RWPE1 (cell line): ENCODE data around the gene ACAP2.
A peak's percentile ranks its signal among the peaks of the same experiment; 100 is the strongest.

ENCODE experiments used
- CTCF ChIA-PET: fragments of 350-600 bp; sonication (Branson Sonifier 250); formaldehyde crosslinking; extraction: SDS; loops from one replicate; lab custom pipeline; 2021; lab: Yijun Ruan, JAX
- POLR2A ChIA-PET: fragments of 400-600 bp; formaldehyde crosslinking; extraction: SDS; loops from one replicate; lab custom pipeline; 2020; ENCODE audit warnings: antibody characterized with exemption; ENCODE audit not compliant: low non-redundant PET; lab: Yijun Ruan, JAX
- DNase-seq: peaks from one replicate; pipeline ENCODE4 v3.0.0; 2012; ENCODE audit warnings: low spot score
- H3K27ac ChIP-seq: fragments of 450-650 bp; 2 replicates; pipeline ENCODE4 v1.5.1; 2017
- TF ChIP-seq, protein P1 (sequence below): fragments of 450-650 bp; conservative IDR thresholded peaks from 2 replicates; pipeline ENCODE4 v1.5.1; 2017; ENCODE audit warnings: low read depth, mild to moderate bottlenecking

Gene ACAP2

GRCh38 chr3:195268576-195269309 lies 174.1 kb downstream of the ACAP2 start:
- TF ChIP-seq, protein P1, sequence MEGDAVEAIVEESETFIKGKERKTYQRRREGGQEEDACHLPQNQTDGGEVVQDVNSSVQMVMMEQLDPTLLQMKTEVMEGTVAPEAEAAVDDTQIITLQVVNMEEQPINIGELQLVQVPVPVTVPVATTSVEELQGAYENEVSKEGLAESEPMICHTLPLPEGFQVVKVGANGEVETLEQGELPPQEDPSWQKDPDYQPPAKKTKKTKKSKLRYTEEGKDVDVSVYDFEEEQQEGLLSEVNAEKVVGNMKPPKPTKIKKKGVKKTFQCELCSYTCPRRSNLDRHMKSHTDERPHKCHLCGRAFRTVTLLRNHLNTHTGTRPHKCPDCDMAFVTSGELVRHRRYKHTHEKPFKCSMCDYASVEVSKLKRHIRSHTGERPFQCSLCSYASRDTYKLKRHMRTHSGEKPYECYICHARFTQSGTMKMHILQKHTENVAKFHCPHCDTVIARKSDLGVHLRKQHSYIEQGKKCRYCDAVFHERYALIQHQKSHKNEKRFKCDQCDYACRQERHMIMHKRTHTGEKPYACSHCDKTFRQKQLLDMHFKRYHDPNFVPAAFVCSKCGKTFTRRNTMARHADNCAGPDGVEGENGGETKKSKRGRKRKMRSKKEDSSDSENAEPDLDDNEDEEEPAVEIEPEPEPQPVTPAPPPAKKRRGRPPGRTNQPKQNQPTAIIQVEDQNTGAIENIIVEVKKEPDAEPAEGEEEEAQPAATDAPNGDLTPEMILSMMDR, result no peak
- no peak overlapping the region for H3K27ac ChIP-seq
- POLR2A ChIA-PET, result no interaction called here
- no peak for DNase-seq
- CTCF ChIA-PET, result interaction anchor here (0.6 kb wide), 1 partner anchor 18 kb away, joined by 3 read pairs; no protein-coding TSS in a partner anchor

DNA sequence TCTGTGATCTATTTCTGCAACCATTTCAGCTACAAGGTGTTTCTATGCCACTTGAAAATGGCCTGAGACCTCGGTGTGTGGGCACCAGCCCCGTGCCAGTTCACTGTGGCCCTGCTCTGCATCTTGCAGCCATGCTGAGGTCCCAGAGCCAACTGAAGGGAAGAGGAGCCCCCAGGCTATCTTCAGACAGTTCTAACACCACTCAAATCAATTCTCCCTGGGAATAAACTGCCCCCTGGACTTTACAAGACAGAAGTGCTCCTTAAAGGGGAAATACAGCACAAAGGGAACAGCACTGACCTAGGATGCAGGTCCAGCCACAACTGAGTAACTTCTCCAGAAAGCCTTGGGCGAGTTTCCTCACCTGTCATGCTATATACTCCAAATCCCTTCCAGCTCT lies 175.7 kb downstream of the ACAP2 start:
- H3K27ac ChIP-seq, result no peak overlapping the region
- TF ChIP-seq, protein P1, result no peak
- DNase-seq, result no peak
- ChIA-PET POLR2A (no interaction called here), CTCF (interaction anchor here (0.7 to 1.7 kb wide), 2 partner anchors 579 to 595 kb away, joined by 3 read pairs; partner anchors contain the start of gene LSG1)

DNA sequence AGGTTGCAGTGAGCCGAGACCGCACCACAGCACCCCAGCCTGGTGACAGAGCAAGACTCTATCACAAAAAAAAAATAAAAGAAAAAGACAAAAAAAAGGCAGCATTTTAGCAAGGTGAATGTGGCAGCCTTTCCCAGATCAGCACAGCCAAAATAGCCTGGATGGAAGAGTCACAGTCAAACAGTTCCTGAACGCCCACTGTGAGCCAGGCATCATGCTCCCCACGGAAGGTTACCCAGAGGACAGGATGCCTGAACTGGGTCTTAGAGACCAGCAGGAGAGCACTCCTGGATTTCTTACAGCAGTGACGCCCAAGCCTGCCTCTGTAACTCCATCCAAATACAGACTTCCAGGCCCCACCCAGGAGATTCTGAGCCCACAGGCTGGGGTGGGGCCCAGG lies 176.4 kb downstream of the ACAP2 start:
- TF ChIP-seq, protein P1, result no peak
- ChIA-PET POLR2A (no interaction called here), CTCF (interaction anchor here (0.7 kb wide), 2 partner anchors 577 to 579 kb away, joined by 3 read pairs; no protein-coding TSS in a partner anchor)

DNA sequence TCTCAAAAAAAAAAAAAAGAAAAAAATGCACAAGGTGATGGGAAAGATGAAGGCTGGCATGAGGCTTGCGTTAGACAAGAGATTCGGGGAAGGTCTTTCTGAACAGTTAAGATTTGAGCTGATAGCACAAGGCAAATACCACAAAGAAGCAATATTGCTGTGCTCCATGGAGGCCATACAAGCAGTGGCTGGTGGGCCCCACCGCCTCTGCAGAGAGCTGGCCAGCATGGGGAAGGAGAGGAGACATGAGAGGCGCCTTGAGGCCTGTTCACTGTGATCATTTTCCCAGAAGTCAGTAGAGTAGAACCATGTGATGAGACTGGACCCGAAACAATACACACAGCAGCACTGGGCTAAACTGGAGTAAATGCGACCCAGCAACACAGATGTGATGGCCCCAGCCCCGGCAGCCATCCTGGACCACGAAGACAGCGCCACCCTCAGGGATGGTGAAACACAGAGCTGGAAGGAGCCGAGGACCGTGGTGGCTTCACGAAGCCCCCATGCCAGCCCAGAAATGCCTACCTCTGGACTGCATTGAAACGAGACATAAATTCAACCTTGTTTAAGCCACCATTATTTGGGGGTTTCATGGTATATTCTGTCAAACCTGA lies 177.3 kb downstream of the ACAP2 start:
- no peak for DNase-seq
- H3K27ac ChIP-seq, result no peak overlapping the region
- CTCF ChIA-PET, result interaction anchor here (0.6 to 0.7 kb wide), 2 partner anchors 15 to 576 kb away, joined by 3 to 5 read pairs; no protein-coding TSS in a partner anchor
- POLR2A ChIA-PET, result no interaction called here
- TF ChIP-seq, protein P1, result no peak

More for the DNA sequence above, 176.4 kb downstream of the ACAP2 start:
- no peak for DNase-seq
- no peak overlapping the region for H3K27ac ChIP-seq

GRCh38 chr3:195263925-195264600 lies 178.8 kb downstream of the ACAP2 start:
- peak overlapping the region; percentile 15; the same call in 1 of the 2 replicates for H3K27ac ChIP-seq
- no peak for DNase-seq
- POLR2A ChIA-PET, result interaction anchor here (0.6 kb wide), 1 partner anchor 11 kb away, joined by 10 read pairs; no protein-coding TSS in a partner anchor
- CTCF ChIA-PET, result interaction anchor here (0.6 kb wide), 1 partner anchor 594 kb away, joined by 3 read pairs; no protein-coding TSS in a partner anchor
- TF ChIP-seq, protein P1, result no peak
